Measurements from ENCODE around the gene MGRN1. TPM values are rescaled to one million over a fixed set of nuclear protein-coding genes. Genes with fewer than 3 reads are reported as not detected.

MGRN1 gene
- total and polyA plus RNA-seq, 2 donors (not counting 3 experiments of a cell fraction or from before 2014, with no cell fraction given) = 15.6 to 73.0 TPM

DNA sequence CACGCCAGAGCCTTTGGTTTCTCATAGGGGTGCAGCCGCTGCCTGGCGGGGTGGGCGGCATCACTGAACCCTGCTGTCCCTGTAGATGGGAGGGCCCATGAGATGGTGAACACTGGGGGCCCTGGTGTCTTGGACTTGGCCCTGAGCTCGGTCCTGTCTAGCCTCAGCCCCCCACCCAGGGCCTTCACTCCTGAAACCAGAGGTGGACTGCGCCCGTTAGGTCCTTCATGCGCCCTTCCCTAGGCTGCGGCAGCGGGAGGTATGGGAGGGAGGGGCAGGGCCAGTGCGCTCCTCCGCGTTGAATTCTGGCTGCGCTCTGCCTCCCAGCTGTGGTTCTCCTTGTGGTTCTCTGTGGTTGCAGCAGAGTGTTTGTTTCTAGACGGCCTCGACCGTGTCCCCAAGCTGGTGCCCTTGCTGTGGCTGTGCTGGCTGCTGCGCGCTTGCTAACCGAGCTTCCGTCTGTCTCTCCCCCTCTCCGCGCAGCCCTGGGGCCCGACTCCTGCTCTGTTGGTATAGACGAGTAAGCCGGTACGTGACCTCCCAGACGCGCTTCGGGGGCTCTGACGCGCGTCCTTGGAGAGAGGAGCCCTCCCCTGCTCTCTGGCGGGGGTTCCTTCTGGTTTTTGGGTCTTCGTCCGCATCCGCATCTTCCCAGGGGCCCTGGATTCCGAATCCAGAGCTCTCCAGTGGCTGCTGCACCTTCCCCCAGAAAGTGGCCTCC lies 61.3 kb downstream of the MGRN1 start:
- no TSS peak for BruUV-seq (replicated peaks)
- Histone ChIP-seq H3K4me3 (replicated peaks in 1 of 3; ENCODE audit: insufficient read depth in 1 of 3, low read depth in 1 of 3, low read length in 3 of 3) (no peak overlapping the region), H3K9me3 (replicated peaks; ENCODE audit: control insufficient read depth, insufficient read depth, low read length) (no peaks in the 10 kb centered on the region), H3K27me3 (ENCODE audit: control insufficient read depth in 2 of 2, insufficient read depth in 2 of 2, low read length in 2 of 2) (no peaks in the 10 kb centered on the region), H3K79me2 (ENCODE audit: control insufficient read depth, insufficient read depth, low read length) (no peaks in the 10 kb centered on the region), H3K27ac (ENCODE audit: insufficient read depth, low read depth, low read length) (no peak overlapping the region), H3K36me3 (ENCODE audit: control insufficient read depth in 2 of 2, extremely low read depth in 1 of 2, insufficient read depth in 2 of 2, low read length in 2 of 2) (peaks cover 4 to 56% of the 10 kb centered on the region in 2 experiments), H4K20me1 (replicated peaks; ENCODE audit: control insufficient read depth, extremely low read depth, insufficient read depth, low read length) (no peaks in the 10 kb centered on the region), H3K4me1 (ENCODE audit: control insufficient read depth, extremely low read depth, insufficient read depth, low read length) (no peaks in the 10 kb centered on the region), H3K9me1 (replicated peaks; ENCODE audit: control insufficient read depth, extremely low read depth, insufficient read depth, low read length) (no peaks in the 10 kb centered on the region), H3K9ac (replicated peaks; ENCODE audit: extremely low read depth, insufficient read depth, low read length) (no peak overlapping the region), H3K4me2 (ENCODE audit: insufficient read depth, low read length) (no peak overlapping the region), H2AFZ (ENCODE audit: low read depth, low read length) (no peak overlapping the region)
- FAIRE-seq (no peak), DNase-seq (ENCODE audit: low read depth, low spot score) (no peak)
- dilution Hi-C loops (cut with MboI; ENCODE audit: extremely low pct_ligation_motif_present, low sequenced_read_pairs) = no loop called here
- ChIA-PET CTCF (interaction anchor here (1.5 kb wide), 1 partner anchor 10 kb away, joined by 3 read pairs; no protein-coding TSS in a partner anchor), POLR2A (no interaction called here)
- intact Hi-C loops (cut with micrococcal nuclease) = no loop called here
- TF ChIP-seq GATA2 (IDR thresholded peaks at IDR 0.05; ENCODE audit: insufficient read depth, insufficient read length, low read depth, low read length) (no peak), EZH2 (IDR thresholded peaks at IDR 0.05; ENCODE audit: borderline replicate concordance, low read depth, low read length, severe bottlenecking) (no peak), POLR2AphosphoS5 (IDR thresholded peaks at IDR 0.05; ENCODE audit: insufficient read depth, low read depth, low read length) (no peak), POLR2A (IDR thresholded peaks at IDR 0.05; ENCODE audit: low read depth, low read length) (no peak), MYC (IDR thresholded peaks at IDR 0.05; ENCODE audit: low read depth, low read length) (no peak), FOS (IDR thresholded peaks at IDR 0.05; ENCODE audit: borderline replicate concordance, insufficient read depth, low read length) (no peak), JUN (IDR thresholded peaks at IDR 0.05; ENCODE audit: borderline replicate concordance, insufficient read depth, insufficient read length, low read depth) (no peak)
- TF ChIP-seq, protein P1, sequence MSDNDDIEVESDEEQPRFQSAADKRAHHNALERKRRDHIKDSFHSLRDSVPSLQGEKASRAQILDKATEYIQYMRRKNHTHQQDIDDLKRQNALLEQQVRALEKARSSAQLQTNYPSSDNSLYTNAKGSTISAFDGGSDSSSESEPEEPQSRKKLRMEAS (IDR thresholded peaks at IDR 0.05; ENCODE audit: insufficient read depth, insufficient read length) = no peak
- TF ChIP-seq, protein P2, sequence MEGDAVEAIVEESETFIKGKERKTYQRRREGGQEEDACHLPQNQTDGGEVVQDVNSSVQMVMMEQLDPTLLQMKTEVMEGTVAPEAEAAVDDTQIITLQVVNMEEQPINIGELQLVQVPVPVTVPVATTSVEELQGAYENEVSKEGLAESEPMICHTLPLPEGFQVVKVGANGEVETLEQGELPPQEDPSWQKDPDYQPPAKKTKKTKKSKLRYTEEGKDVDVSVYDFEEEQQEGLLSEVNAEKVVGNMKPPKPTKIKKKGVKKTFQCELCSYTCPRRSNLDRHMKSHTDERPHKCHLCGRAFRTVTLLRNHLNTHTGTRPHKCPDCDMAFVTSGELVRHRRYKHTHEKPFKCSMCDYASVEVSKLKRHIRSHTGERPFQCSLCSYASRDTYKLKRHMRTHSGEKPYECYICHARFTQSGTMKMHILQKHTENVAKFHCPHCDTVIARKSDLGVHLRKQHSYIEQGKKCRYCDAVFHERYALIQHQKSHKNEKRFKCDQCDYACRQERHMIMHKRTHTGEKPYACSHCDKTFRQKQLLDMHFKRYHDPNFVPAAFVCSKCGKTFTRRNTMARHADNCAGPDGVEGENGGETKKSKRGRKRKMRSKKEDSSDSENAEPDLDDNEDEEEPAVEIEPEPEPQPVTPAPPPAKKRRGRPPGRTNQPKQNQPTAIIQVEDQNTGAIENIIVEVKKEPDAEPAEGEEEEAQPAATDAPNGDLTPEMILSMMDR (IDR thresholded peaks at IDR 0.05; ENCODE audit: extremely low read depth in 1 of 2, insufficient read depth in 1 of 2, low read depth in 1 of 2, low read length in 2 of 2) = no peak

Measured in endothelial cell of umbilical vein (primary cell).